Hepatocyte (in vitro differentiated cells): ENCODE results near the gene TMEM213. TPM values are rescaled to one million over a fixed set of nuclear protein-coding genes. Genes with fewer than 3 reads are reported as not detected.

ENCODE experiments used
- DNase-seq: peaks from one replicate; pipeline ENCODE4 v3.0.0-alpha.2; 2016; ENCODE audit warnings: low spot score
- H2AFZ ChIP-seq: fragments of 200-600 bp; sonication (generic); 2 replicates; pipeline ENCODE4 v1.6.0; 2016; ENCODE audit warnings: antibody characterized with exemption, mild to moderate bottlenecking
- H3K27ac ChIP-seq: fragments of 200-600 bp; sonication (generic); 2 replicates; pipeline ENCODE4 v1.5.1; 2016; ENCODE audit warnings: mild to moderate bottlenecking
- H3K27me3 ChIP-seq: fragments of 200-600 bp; sonication (generic); 2 replicates; pipeline ENCODE4 v1.6.1; 2016
- H3K36me3 ChIP-seq: fragments of 200-600 bp; sonication (generic); replicated peaks from 2 replicates; pipeline ENCODE4 v1.5.1; 2016; ENCODE audit warnings: low read depth; ENCODE audit not compliant: insufficient read depth
- H3K4me1 ChIP-seq: fragments of 200-600 bp; sonication (generic); 2 replicates; pipeline ENCODE4 v1.5.1; 2016; ENCODE audit warnings: mild to moderate bottlenecking, moderate library complexity; ENCODE audit not compliant: insufficient read depth
- H3K4me2 ChIP-seq: fragments of 200-600 bp; sonication (generic); 2 replicates; pipeline ENCODE4 v1.6.0; 2016
- H3K4me3 ChIP-seq: fragments of 200-600 bp; sonication (generic); 2 replicates; pipeline ENCODE4 v1.5.1; 2016; ENCODE audit warnings: mild to moderate bottlenecking
- H3K79me2 ChIP-seq: fragments of 200-600 bp; sonication (generic); 2 replicates; pipeline ENCODE4 v1.6.0; 2017; ENCODE audit warnings: mild to moderate bottlenecking
- H3K9me2 ChIP-seq: fragments of 200-600 bp; sonication (generic); replicated peaks from 2 replicates; pipeline ENCODE4 v1.6.0; 2017; ENCODE audit warnings: mild to moderate bottlenecking; ENCODE audit not compliant: insufficient read depth
- H3K9me3 ChIP-seq: fragments of 200-600 bp; sonication (generic); 2 replicates; pipeline ENCODE4 v1.5.1; 2016; ENCODE audit warnings: low read depth, mild to moderate bottlenecking
- H4K20me1 ChIP-seq: fragments of 200-600 bp; sonication (generic); 2 replicates; pipeline ENCODE4 v1.6.0; 2016; ENCODE audit warnings: mild to moderate bottlenecking; ENCODE audit not compliant: insufficient read depth, poor library complexity, severe bottlenecking
- CTCF ChIP-seq: fragments of 200-600 bp; sonication (generic); IDR thresholded peaks from 2 replicates; pipeline ENCODE4 v1.5.1; 2016; ENCODE audit warnings: antibody characterized with exemption, mild to moderate bottlenecking; ENCODE audit not compliant: poor library complexity
- EZH2 ChIP-seq: fragments of 200-600 bp; sonication (generic); IDR thresholded peaks from 2 replicates; pipeline ENCODE4 v1.6.1; 2016; ENCODE audit warnings: antibody characterized with exemption, mild to moderate bottlenecking, borderline replicate concordance
- EZH2phosphoT487 ChIP-seq: fragments of 200-600 bp; sonication (generic); IDR thresholded peaks from one replicate; pipeline ENCODE4 v1.6.1; 2018; ENCODE audit warnings: antibody characterized with exemption, mild to moderate bottlenecking, low read depth, moderate library complexity; ENCODE audit not compliant: unreplicated experiment, severe bottlenecking
- WGBS: methylation state at CpG from one replicate; pipeline ENCODE4 v1.1.6; 2016; ENCODE audit warnings: low lambda C conversion rate; ENCODE audit errors: missing lambda C conversion rate; 5-methylcytosine and 5-hydroxymethylcytosine counted together
- polyA plus RNA-seq: library from polyadenylated mRNA; unstranded; fragments of >200 nt; fragmentation: Nextera tagmentation; extraction: Ambion mirVana; gene quantifications from 2 replicates; pipeline ENCODE4 v1.2.1, GENCODE V29; 2016
- total RNA-seq: library from RNA; depleted of rRNA; stranded (reverse); fragments of >200 nt; gene quantifications from 2 replicates; pipeline ENCODE4 v1.2.3, GENCODE V29; 2014

Gene TMEM213
- total and polyA plus RNA-seq, 2 experiments from 2014 or later: 0.03 to 0.93 TPM

- 36% methylated on average over 8 of the region's 8 CpGs for WGBS
- H3K27me3 ChIP-seq: no peaks in the 10 kb centered on the region
- H3K79me2 ChIP-seq: no peaks in the 10 kb centered on the region
- H2AFZ ChIP-seq: no peak overlapping the region
- H3K27ac ChIP-seq: no peak overlapping the region
- H3K4me2 ChIP-seq: no peak overlapping the region
- peaks cover 8% of the 10 kb centered on the region for H3K4me1 ChIP-seq
- no peak overlapping the region for H3K4me3 ChIP-seq
- no peaks in the 10 kb centered on the region for H4K20me1 ChIP-seq
- H3K9me2 ChIP-seq: no peaks in the 10 kb centered on the region
- no peak for DNase-seq
- TF ChIP-seq CTCF (no peak), EZH2 (no peak), EZH2phosphoT487 (no peak)
- H3K36me3 ChIP-seq: no peaks in the 10 kb centered on the region
- no peaks in the 10 kb centered on the region for H3K9me3 ChIP-seq
These were observed 44.7 kb upstream of the TMEM213 start for GRCh38 chr7:138753150-138753518.

GRCh38 chr7:138753610-138754009 lies 44.2 kb upstream of the TMEM213 start:
- WGBS: 74% methylated on average over 5 of the region's 5 CpGs
- Histone ChIP-seq H3K36me3 (no peaks in the 10 kb centered on the region), H3K27ac (no peak overlapping the region), H3K79me2 (no peaks in the 10 kb centered on the region), H3K4me3 (no peak overlapping the region), H2AFZ (no peak overlapping the region), H4K20me1 (no peaks in the 10 kb centered on the region), H3K4me1 (peaks cover 8% of the 10 kb centered on the region), H3K9me2 (no peaks in the 10 kb centered on the region), H3K9me3 (no peaks in the 10 kb centered on the region), H3K4me2 (no peak overlapping the region), H3K27me3 (no peaks in the 10 kb centered on the region)
- DNase-seq: no peak
- no peak for TF ChIP-seq EZH2phosphoT487
- TF ChIP-seq CTCF: no peak
- TF ChIP-seq EZH2: no peak

DNA sequence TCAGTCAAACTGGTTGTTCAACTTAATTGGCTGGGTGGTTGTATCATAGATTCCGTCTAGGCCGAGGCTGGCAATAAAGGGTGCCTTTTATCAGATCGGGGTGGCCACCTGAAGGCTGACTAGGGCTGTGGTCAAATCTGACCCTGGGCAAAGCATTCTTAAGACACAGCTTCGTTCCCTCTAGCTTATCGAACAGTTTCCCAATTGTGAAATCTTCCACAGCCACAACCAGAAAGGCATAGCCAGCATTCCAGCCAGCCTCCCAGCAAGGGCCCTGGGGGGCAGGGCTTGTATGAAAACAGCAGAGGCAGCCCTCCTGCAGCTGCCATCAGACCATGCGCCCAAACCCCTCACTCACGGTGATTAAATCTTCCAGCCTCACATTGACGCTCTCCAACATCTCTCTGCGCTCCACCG lies 42.5 kb upstream of the TMEM213 start:
- Histone ChIP-seq H3K27ac (no peak overlapping the region), H3K4me2 (no peak overlapping the region), H3K79me2 (no peaks in the 10 kb centered on the region), H2AFZ (no peak overlapping the region), H3K9me2 (no peaks in the 10 kb centered on the region), H3K4me3 (no peak overlapping the region), H4K20me1 (no peaks in the 10 kb centered on the region), H3K4me1 (peaks cover 8% of the 10 kb centered on the region), H3K36me3 (no peaks in the 10 kb centered on the region), H3K9me3 (no peaks in the 10 kb centered on the region), H3K27me3 (no peaks in the 10 kb centered on the region)
- TF ChIP-seq EZH2 (no peak), EZH2phosphoT487 (no peak), CTCF (no peak)
- DNase-seq: no peak
- WGBS: 54% methylated on average over 10 of the region's 10 CpGs
